ENCODE measurements around the gene XCL1. TPM values are rescaled to one million over a fixed set of nuclear protein-coding genes. Genes with fewer than 3 reads are reported as not detected.

The XCL1 gene
- total RNA-seq, 1 donor from 2014 or later: 0.27 TPM

- no peaks in the 10 kb centered on the region for H3K27me3 ChIP-seq (ENCODE audit: low read depth)
- H3K36me3 ChIP-seq: no peaks in the 10 kb centered on the region
- no peak for DNase-seq
- H3K9me3 ChIP-seq (replicated peaks): no peaks in the 10 kb centered on the region
- H3K27ac ChIP-seq (replicated peaks): no peak overlapping the region
- intact Hi-C loops (cut with micrococcal nuclease): no loop called here
- no peak overlapping the region for H3K4me3 ChIP-seq
- no peak for TF ChIP-seq CTCF (IDR thresholded peaks at IDR 0.05; ENCODE audit: borderline replicate concordance)
- H3K4me1 ChIP-seq: no peaks in the 10 kb centered on the region
Measured at GRCh38 chr1:168561989-168562388, 14.4 kb upstream of the XCL1 start.

- H3K4me3 ChIP-seq: no peak overlapping the region
- no peaks in the 10 kb centered on the region for H3K27me3 ChIP-seq (ENCODE audit: low read depth)
- TF ChIP-seq CTCF (IDR thresholded peaks at IDR 0.05; ENCODE audit: borderline replicate concordance): no peak
- H3K27ac ChIP-seq (replicated peaks): no peak overlapping the region
- intact Hi-C loops (cut with micrococcal nuclease): no loop called here
- no peak for DNase-seq
- no peaks in the 10 kb centered on the region for H3K9me3 ChIP-seq (replicated peaks)
- no peaks in the 10 kb centered on the region for H3K4me1 ChIP-seq
- H3K36me3 ChIP-seq: no peaks in the 10 kb centered on the region
Measured at GRCh38 chr1:168565825-168566224, 10.6 kb upstream of the XCL1 start.

GRCh38 chr1:168567007-168567406 lies 9.4 kb upstream of the XCL1 start:
- no peak overlapping the region for H3K27ac ChIP-seq (replicated peaks)
- H3K36me3 ChIP-seq: no peaks in the 10 kb centered on the region
- no peaks in the 10 kb centered on the region for H3K9me3 ChIP-seq (replicated peaks)
- TF ChIP-seq CTCF (IDR thresholded peaks at IDR 0.05; ENCODE audit: borderline replicate concordance): no peak
- no peak overlapping the region for H3K4me3 ChIP-seq
- no peaks in the 10 kb centered on the region for H3K4me1 ChIP-seq
- intact Hi-C loops (cut with micrococcal nuclease): no loop called here
- no peaks in the 10 kb centered on the region for H3K27me3 ChIP-seq (ENCODE audit: low read depth)
- DNase-seq: no peak

GRCh38 chr1:168567568-168567967 lies 8.8 kb upstream of the XCL1 start:
- Histone ChIP-seq H3K4me1 (no peaks in the 10 kb centered on the region), H3K27me3 (ENCODE audit: low read depth) (no peaks in the 10 kb centered on the region), H3K9me3 (replicated peaks) (no peaks in the 10 kb centered on the region), H3K4me3 (no peak overlapping the region), H3K36me3 (no peaks in the 10 kb centered on the region), H3K27ac (replicated peaks) (no peak overlapping the region)
- DNase-seq: no peak
- TF ChIP-seq CTCF (IDR thresholded peaks at IDR 0.05; ENCODE audit: borderline replicate concordance): no peak
- intact Hi-C loops (cut with micrococcal nuclease): no loop called here

- no peak for TF ChIP-seq CTCF (IDR thresholded peaks at IDR 0.05; ENCODE audit: borderline replicate concordance)
- DNase-seq: no peak
- Histone ChIP-seq H3K9me3 (replicated peaks) (no peaks in the 10 kb centered on the region), H3K4me1 (no peaks in the 10 kb centered on the region), H3K27me3 (ENCODE audit: low read depth) (no peaks in the 10 kb centered on the region), H3K27ac (replicated peaks) (no peak overlapping the region), H3K36me3 (no peaks in the 10 kb centered on the region), H3K4me3 (no peak overlapping the region)
- intact Hi-C loops (cut with micrococcal nuclease): no loop called here
Measured at GRCh38 chr1:168568346-168568745, 8.1 kb upstream of the XCL1 start.

GRCh38 chr1:168570652-168571051 lies 5.8 kb upstream of the XCL1 start:
- intact Hi-C loops (cut with micrococcal nuclease): loop anchor here (10.0 kb wide), 1 partner anchor 126 kb away; no protein-coding TSS in a partner anchor
- no peak for TF ChIP-seq CTCF (IDR thresholded peaks at IDR 0.05; ENCODE audit: borderline replicate concordance)
- Histone ChIP-seq H3K4me1 (no peaks in the 10 kb centered on the region), H3K9me3 (replicated peaks) (no peaks in the 10 kb centered on the region), H3K27ac (replicated peaks) (no peak overlapping the region), H3K27me3 (ENCODE audit: low read depth) (no peaks in the 10 kb centered on the region), H3K4me3 (no peak overlapping the region), H3K36me3 (no peaks in the 10 kb centered on the region)
- DNase-seq: no peak

Measured in left ventricle myocardium inferior (tissue), 1 donor.